Esophagus muscularis mucosa (tissue), 4 donors: ENCODE measurements around the gene PDXK.

Source experiments
- CTCF ChIP-seq, 3 experiments: fragments of 200-600 bp in 2 of 3; fragments of 450-650 bp in 1 of 3; sonication (generic) in 2 of 3; IDR thresholded peaks; one replicate each; pipeline ENCODE4 v1.5.1; 2017 to 2019; ENCODE audit warnings: antibody characterized with exemption in 3 of 3, mild to moderate bottlenecking in 2 of 3, moderate library complexity in 1 of 3
- EP300 ChIP-seq: sonication (generic); formaldehyde crosslinking; IDR thresholded peaks from one replicate; pipeline ENCODE4 v1.6.1; 2017; ENCODE audit warnings: antibody characterized with exemption
- POLR2A ChIP-seq: fragments of 450-650 bp; IDR thresholded peaks from one replicate; pipeline ENCODE4 v1.6.1; 2017; ENCODE audit warnings: antibody characterized with exemption, moderate library complexity, mild to moderate bottlenecking, low read depth
- POLR2AphosphoS5 ChIP-seq, 2 donors: sonication (generic); formaldehyde crosslinking; IDR thresholded peaks; one replicate each; pipeline ENCODE4 v1.6.1; 2017; ENCODE audit warnings: antibody characterized with exemption in 2 of 2

DNA sequence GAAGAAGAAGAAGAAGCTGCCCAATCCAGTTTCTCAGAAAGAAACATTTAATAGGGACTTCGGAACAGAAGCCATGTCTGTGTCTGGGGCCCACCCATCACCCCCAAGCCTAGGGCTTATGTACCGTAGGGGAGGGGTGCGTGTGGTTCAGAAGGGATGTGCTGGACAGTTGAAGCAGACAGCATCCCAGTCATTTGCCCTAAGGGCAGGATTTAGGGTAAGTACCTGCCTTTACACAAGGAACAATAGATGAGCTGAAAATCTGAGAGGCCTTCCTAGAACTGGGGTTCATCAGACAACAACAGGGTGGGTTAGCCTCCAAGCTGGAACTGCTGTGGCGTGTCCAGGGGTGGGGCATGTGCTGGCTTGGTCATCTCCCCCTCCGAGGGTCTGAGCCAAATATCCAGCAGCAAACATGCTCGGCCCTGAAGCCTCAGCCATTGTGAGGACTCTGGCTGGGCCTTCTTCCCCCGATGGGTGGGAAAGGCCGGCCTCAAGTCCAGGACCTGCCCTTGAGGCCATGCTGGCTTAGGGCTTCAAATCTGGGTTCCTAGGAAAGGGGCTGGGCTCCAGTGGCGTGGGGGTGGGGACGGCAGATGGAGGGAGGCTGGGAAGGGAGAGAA lies 45.1 kb downstream of the PDXK start:
- TF ChIP-seq POLR2AphosphoS5 (IDR thresholded peaks at IDR 0.05) = no peak
- no peak for TF ChIP-seq CTCF (IDR thresholded peaks at IDR 0.05)
- TF ChIP-seq POLR2A = no peak
- no peak for TF ChIP-seq EP300
